ENCODE results near the gene BLOC1S6.

DNA sequence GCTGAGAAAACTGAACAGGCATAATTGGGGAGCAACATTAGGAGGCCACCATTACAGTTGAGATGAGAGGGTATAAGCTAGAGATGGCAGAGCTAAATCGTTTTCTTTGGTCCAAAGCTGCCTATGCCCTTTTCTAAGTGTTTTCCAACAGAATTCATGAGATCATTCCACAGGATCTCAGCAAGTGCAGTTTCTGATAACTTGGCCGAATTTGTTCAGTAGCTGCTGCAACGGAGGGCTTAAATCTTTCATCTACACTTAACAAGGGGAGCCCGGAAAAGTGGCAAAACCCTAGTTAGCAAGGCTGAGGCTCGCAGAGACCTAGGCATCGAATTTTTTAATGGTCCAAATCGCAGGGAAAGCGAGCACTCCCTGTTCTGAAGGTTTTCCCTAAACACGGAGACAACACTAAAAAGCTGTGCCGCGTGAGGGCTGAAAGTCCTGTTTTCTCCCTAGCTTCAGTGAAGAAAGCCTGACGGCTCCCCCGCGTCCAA lies 531 bp upstream of the BLOC1S6 start:
- no peak for TF ChIP-seq RARB (CRISPR knock-in tag; IDR thresholded peaks at IDR 0.05)
- TF ChIP-seq, protein P1, sequence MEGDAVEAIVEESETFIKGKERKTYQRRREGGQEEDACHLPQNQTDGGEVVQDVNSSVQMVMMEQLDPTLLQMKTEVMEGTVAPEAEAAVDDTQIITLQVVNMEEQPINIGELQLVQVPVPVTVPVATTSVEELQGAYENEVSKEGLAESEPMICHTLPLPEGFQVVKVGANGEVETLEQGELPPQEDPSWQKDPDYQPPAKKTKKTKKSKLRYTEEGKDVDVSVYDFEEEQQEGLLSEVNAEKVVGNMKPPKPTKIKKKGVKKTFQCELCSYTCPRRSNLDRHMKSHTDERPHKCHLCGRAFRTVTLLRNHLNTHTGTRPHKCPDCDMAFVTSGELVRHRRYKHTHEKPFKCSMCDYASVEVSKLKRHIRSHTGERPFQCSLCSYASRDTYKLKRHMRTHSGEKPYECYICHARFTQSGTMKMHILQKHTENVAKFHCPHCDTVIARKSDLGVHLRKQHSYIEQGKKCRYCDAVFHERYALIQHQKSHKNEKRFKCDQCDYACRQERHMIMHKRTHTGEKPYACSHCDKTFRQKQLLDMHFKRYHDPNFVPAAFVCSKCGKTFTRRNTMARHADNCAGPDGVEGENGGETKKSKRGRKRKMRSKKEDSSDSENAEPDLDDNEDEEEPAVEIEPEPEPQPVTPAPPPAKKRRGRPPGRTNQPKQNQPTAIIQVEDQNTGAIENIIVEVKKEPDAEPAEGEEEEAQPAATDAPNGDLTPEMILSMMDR (IDR thresholded peaks at IDR 0.05), result no peak

Measured in A549 (cell line).